H54 (cell line): ENCODE data around the gene CDCP2.

ENCODE experiments used
- DNase-seq: peaks from one replicate; pipeline ENCODE4 v3.0.0; 2011; ENCODE audit warnings: low spot score, mixed read lengths; ENCODE audit not compliant: insufficient read length
- FAIRE-seq: peaks from 3 replicates; lab custom pipeline; 2011; peaks lifted over from hg19 to GRCh38; lab: Jason Lieb, UNC
- POLR2A ChIP-seq: IDR thresholded peaks from 2 replicates; pipeline ENCODE4 v1.6.1; 2011; ENCODE audit warnings: low read depth, mild to moderate bottlenecking, low read length

Gene CDCP2

DNA sequence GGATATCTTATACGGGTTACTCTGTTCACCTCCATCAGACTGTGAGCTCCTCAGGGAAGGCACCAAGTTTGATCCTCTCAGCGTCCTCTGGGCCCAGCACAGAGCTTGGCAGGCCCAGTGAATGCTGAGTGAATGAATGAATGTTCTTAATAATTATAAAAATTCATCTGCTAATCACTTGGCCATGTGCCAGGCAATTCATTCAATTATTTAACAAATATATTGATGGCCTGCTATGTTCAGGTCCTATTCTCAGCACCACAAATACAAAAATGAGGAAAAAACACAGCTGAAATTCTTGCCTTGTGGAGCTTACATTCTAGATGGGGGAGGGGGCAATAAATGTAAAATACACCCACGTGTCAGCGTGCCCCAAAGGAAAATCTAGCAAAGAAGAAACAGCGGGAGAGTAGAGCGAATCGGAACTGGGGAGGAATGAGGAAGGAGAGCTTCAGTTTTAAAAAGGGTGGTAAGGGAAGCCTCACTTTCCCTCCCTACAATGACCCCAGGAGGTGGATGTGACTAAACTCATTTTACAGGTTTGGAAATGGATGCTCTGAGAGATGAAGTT is 15.8 kb downstream of the CDCP2 start:
- TF ChIP-seq POLR2A: no peak
- DNase-seq (no peak), FAIRE-seq (no peak)

DNA sequence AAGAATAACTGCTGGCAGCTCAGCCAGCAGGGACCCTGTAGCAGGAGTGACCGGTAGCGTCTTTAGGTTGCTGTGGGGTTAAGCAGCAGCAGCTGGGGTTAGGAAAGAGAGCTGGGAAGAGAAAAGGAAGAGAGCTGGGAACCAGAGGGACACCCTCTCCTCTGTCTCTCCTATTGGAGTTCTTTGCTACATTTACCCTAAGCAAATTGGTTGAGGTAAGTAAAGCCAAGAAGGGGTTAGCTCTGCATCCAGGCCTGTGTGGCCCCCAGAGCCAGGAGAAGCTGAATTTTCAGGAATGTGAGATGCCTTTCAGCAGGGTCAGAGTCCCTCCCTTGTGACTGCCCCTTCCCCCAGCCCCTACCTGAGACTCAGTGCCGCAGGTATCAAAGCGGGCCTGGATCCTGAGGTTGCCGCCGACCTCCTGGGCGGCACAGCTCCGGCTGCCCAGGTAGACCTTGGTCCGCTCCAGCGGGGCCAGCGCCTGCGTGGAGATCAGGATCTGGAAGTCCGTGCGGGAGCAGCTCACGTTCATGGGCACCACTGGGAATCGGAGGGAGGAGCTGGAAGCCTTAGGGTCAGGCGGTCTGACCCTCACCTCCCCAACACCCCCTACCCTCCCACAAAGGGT is 16.4 kb downstream of the CDCP2 start:
- FAIRE-seq (no peak), DNase-seq (no peak)

DNA sequence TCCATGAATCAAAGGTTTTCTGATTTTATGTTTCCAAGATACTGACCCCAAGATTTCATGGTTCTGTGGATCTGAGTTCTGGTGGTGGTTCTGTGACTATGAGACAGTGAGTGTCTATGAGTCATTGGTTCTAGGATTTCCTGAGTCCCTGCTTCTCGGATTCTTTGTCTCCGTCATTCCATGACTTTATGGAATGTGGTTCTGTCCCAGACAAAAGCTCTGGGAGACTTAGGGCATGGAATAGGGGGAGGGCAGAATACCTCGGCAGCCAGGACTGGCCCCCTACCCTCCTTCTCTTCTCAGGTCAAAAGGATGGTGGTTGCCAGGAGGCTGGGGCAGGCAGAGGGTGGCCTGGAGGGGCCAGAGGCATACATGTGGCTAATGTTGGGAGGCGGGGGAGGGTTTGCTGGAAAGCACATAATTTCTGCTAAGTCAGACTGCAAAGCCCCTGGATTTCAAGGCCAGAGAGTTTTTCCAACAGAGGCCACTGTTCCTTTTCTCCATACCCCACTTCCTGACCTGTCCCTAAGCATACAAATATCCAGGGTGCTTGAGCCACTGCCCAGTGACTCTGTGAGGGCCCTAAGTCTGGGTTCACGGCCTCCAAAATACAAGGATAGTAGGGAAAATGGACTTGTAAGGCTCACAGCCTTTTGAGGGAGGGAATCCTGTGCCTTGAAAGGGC is 17.2 kb downstream of the CDCP2 start:
- TF ChIP-seq POLR2A: no peak

More for the DNA sequence above, 16.4 kb downstream of the CDCP2 start:
- no peak for TF ChIP-seq POLR2A

DNA sequence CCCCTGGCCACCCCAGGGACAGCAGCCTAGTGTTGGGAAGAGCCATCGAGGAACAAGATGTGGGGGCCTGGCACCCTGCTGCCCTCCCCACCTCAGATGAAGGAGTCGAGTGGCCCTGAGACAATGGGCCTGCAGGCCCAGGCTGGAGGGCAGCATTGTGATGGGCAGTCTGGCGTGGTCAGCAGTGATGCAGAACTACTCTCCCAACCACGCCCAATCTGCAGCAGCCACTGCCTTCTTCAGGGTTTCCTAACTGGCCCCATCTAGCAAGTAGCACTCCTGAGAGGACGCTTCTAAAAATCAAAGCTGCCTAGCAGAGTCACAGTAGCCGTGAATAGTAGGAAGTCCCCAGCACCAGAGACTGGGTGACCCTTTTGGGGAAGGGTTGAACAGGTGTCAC is 18.5 kb downstream of the CDCP2 start:
- FAIRE-seq: no peak
- no peak for DNase-seq
- no peak for TF ChIP-seq POLR2A

More for the DNA sequence above, 17.2 kb downstream of the CDCP2 start:
- FAIRE-seq: no peak
- DNase-seq: peak; percentile 57

DNA sequence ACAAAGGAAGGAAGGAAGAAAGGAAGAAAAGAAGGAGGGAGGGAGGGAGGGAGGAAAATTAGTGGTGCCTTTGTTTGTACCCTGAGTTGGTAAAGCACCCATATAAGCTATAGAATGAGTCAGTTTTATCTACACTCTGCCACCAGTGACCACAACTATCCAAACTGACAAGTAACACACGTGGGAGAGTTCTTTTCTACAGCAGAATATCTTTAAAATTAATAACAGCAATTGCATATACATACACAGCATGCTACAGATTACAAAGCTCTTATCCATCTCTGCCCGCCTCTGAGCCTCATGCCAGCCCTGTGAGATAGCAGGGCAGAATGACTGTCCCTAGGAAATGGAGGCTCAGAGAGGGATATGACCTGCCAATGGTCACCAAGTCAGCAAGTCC is 20.3 kb downstream of the CDCP2 start:
- no peak for TF ChIP-seq POLR2A
- DNase-seq: peak; percentile 35
- FAIRE-seq: no peak

DNA sequence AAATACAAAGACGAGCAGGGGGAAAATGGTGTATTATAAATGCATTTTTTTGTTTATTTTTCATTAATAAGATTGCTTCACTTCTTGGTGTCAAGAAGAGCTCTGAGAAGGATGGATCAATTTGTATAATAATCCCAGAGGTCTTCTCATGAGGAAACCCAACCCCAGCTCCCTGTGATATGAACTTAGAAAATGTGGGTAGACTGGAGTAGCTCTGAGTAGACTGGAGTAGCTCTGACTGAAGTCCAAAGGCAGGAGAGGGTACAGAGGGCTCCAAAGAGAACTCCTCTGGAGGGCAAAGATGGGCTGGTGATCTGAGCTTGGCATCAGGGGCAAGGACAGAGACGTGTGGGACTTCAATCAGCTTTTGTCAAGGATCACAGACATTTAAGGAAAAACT is 21.4 kb downstream of the CDCP2 start:
- FAIRE-seq (no peak), DNase-seq (no peak)
- no peak for TF ChIP-seq POLR2A

DNA sequence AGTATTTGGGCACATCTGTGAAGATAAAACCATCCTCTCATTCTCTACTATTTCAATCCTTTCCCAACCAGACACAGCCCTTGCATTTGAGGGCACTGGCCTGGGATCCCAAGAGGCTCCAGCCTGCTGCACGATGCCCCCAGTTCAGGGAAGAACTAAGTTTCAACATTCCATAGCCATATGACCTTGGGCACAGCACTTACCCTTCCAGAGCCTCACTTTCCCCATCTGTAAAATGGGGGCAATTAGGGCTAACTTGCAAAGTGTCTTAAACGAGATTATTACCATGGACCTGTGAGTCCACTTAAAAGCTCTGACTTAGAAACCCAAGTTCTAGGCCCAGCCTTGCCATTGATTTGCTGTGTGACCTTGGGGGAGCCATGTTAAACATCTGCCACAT is 22.9 kb downstream of the CDCP2 start:
- no peak for TF ChIP-seq POLR2A
- FAIRE-seq (no peak), DNase-seq (no peak)

DNA sequence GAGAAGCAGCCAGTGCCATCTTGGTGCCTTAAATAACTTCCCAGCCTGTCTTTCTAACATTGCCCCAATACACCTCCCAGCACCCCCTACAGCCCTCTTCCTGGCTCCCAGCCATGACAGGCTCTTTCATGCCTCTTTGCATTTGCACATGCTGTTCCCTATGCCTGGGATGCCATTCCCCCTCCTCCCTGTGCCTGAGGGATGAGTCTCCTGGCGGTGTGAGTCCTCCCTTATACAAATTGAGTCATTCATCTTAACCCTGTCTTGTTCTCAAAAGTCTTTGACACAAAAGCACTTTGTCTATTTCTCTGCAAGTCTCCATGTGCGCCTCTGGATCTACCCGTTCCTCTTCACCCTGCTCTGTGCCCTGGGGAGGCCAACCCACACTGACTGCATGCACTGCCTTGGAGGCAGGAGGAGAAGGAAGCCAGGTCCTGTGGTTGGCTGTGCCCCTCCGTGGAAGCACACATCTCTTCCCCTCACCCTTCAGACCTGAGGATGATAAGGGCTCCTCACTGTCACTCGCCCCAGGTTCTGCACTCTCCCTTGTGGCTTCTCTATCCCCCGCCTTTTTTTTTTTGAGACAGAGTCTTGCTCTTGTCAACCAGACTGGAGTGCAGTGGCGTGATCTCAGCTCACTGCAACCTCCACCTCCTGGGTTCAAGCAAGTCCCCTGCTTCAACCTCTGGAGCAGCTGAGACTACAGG is 25.1 kb downstream of the CDCP2 start:
- FAIRE-seq (no peak), DNase-seq (no peak)
- no peak for TF ChIP-seq POLR2A

DNA sequence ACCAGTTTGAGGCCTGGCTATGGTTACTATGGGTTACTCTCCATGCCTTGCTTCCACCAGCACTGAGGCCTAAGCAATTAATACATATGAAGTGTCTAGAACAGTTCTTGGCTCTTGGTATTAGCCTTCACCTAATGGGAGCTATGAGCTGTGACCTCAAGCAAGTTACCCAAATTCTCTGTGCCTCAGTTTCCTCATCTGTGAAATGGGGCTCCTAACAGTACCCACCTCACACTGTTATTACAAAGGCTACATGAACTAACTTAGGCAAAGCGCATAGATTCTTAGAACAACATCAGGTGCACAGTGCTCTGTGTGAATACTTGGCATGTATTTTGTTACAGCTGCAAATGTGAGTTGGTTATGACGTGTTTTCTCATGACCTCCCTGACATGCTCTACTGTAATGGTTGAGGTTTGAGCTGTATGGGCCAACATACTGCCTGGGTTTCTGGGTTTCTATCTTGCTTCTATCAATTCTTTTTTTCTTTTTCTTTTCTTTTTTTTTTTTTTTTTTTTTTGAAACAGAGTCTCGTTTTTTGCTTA is 26.5 kb downstream of the CDCP2 start:
- FAIRE-seq (no peak), DNase-seq (no peak)
- TF ChIP-seq POLR2A: no peak

DNA sequence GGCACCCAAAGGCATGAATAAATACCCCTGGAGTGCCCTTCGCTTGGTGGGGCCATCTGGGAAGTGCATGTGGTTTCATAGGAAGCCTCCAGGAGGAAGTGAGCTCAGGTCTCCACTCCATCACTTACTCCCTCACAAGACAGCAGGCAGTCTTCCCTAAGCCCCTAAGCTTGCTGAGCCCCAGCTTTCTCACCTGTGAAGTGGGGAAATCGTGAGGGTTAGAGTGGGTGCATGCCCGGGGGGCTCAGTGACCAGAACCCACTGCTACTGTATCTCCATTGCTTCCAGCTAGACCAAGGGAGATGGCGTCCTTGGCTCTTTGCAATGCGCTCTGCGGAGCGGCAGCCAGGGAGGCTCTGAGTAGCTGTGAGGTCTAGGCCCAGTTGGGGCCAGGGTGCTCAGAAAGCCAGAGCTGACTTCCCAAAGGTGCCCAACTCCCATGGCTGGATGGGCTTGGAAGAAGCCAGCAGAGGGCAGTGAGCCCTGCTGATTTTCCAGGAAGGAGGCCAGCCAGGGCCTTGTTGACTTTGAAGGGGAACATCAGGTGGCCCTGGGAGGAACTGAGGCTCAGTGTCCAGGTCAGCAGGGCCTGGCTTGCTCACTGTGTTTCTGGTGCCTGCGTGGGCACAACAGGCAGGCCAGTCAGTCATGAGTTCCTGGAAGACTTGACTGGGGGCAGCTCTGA is 27.3 kb downstream of the CDCP2 start:
- TF ChIP-seq POLR2A: no peak
- DNase-seq: no peak
- no peak for FAIRE-seq

DNA sequence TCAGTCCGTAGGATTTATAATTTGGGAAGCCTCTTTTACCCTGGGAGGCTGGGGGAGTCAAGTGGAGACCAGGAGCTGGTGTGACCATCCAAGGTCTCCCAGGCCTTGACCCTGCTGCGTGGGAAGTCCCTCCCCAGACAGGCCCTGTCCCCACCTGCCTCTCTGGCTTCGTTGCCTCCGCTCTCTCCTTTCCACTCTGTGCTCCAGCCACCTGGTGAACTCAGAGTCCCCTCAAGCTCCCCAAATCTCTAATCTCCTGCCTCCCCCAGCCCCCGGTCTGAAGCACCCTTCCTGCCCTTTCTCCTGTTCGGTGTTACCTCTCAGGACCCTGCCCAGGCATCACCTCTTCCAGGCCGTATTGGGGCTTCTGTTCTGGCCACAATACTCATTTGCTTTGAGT is 27.9 kb downstream of the CDCP2 start:
- TF ChIP-seq POLR2A: no peak
- DNase-seq (no peak), FAIRE-seq (no peak)

DNA sequence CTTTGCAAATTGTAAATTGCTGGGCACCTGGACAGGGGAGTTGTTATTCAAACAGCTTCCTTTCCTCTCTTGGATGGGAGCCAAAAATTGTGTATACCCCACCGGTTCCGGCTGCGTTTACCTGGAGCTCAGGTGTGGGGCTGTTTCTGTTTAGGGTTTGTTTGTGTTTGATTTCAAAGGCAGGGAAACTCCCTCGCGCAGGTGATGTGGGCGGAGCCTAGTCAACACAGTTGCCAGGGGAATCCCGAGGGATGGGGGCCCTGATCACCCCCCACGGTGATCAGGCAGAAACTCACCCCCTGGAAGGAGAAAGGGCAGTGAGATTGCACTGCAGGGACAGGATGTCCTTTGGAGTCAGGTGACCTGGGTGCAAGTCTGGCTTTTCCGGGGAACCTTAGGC is 28.3 kb downstream of the CDCP2 start:
- no peak for TF ChIP-seq POLR2A
- FAIRE-seq: no peak
- no peak for DNase-seq

DNA sequence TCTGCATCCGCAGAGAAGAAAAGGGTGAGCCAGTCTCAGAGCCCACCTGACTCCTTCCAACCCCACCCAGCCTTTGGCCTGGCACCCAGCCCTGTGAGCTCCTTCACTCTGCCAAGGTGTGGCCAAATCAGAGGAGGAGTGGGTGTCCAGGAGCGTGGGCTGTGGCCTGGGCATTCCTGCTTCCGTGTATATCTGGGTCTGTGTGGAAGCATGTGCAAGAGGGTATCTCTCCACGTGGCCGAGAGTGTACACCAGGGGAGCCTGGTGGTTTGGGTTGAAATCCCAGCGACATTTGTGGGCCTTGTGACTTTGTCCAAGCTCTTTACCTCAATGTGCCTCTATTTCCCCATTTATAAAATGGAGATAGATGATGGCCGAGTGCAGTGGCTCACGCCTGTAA is 29.8 kb downstream of the CDCP2 start:
- no peak for FAIRE-seq
- DNase-seq: no peak
- TF ChIP-seq POLR2A: no peak
